ENCODE results near the gene TMEM40.
A peak's percentile ranks its signal among the peaks of the same experiment; 100 is the strongest.
"Not testable (repeated sequence)": the region's sequence is repeated elsewhere in the genome, so short reads cannot be mapped to it uniquely, and the experiment has no call there.

Gene TMEM40

DNA sequence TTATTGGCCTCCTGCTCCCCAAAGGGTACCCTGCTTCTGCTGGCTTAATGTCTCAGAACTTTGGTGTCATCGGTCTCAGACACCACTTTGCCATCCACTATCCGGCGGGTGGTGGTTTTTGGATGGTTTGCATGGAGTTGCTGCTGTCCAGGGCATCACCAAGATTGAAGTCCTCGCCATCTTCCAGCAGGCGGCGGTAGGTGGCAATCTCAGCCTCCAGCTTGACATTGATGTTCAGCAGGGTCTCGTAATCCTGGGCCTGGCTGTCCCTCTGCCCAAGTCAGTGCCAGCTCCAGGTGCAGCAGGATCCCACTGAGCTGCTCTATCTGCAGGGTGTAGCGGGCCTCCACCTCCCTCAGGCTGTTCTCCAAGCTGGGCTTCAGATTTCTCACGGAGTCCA is 28.3 kb upstream of the TMEM40 start:
- H3K4me3 ChIP-seq (ENCODE audit: low read depth, low read length) = not testable (repeated sequence)
- TF ChIP-seq, protein P1, sequence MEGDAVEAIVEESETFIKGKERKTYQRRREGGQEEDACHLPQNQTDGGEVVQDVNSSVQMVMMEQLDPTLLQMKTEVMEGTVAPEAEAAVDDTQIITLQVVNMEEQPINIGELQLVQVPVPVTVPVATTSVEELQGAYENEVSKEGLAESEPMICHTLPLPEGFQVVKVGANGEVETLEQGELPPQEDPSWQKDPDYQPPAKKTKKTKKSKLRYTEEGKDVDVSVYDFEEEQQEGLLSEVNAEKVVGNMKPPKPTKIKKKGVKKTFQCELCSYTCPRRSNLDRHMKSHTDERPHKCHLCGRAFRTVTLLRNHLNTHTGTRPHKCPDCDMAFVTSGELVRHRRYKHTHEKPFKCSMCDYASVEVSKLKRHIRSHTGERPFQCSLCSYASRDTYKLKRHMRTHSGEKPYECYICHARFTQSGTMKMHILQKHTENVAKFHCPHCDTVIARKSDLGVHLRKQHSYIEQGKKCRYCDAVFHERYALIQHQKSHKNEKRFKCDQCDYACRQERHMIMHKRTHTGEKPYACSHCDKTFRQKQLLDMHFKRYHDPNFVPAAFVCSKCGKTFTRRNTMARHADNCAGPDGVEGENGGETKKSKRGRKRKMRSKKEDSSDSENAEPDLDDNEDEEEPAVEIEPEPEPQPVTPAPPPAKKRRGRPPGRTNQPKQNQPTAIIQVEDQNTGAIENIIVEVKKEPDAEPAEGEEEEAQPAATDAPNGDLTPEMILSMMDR (IDR thresholded peaks at IDR 0.05; ENCODE audit: low read depth, low read length) = 0 out of 2 replicates have a peak, but pooled peaks have one; percentile 23

DNA sequence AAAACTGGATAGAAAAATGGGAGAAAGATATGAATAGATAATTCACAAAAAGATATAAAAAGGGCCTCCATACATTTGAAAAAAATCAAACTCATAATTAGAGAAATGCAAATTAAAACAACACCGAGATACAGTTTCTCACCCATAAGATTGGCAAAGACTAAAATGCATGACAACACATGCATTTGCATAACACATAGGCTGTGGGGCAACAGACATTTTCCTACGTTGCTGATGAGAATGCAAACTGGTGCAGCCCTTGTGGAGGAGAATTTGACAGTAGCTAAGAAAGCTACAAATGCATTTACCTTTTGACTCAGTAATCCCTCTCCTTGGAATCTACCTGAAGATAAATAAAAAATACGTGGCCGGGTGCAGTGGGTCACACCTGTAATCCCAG is 26.0 kb upstream of the TMEM40 start:
- H3K4me3 ChIP-seq (ENCODE audit: low read depth, low read length) = no peak overlapping the region
- TF ChIP-seq, protein P1 (IDR thresholded peaks at IDR 0.05; ENCODE audit: low read depth, low read length) = no peak

DNA sequence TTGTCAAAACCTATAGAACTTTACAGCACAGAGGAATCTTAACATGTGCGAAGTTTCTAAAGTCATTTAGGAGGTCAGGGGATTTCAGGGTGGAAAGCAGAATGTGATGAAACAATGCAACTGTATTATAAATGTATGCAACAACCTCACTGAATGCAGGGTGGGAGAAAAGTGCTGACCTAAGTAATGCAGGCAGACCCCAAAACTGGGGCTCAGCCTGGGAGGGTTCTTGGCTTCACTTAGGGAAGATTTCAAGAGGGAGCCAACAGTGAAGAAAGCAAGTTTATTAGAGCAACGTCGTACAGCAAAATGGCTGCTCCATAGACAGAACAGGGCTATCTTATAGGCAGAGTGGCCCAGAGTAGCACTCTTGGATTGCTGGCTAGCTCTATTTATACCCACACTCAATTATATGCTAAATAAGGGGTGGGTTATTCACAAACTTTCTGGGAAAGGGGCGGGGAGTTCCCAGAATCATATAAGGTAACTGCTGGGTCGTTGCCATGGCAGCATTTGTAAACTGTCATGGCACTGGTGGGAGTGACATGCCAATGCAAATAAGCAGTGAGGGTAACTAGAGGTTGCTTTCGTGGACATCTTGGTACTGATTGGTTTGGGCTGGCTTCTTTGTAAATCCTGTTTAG is 23.2 kb upstream of the TMEM40 start:
- TF ChIP-seq, protein P1 (IDR thresholded peaks at IDR 0.05; ENCODE audit: low read depth, low read length) = no peak
- no peak overlapping the region for H3K4me3 ChIP-seq (ENCODE audit: low read depth, low read length)

DNA sequence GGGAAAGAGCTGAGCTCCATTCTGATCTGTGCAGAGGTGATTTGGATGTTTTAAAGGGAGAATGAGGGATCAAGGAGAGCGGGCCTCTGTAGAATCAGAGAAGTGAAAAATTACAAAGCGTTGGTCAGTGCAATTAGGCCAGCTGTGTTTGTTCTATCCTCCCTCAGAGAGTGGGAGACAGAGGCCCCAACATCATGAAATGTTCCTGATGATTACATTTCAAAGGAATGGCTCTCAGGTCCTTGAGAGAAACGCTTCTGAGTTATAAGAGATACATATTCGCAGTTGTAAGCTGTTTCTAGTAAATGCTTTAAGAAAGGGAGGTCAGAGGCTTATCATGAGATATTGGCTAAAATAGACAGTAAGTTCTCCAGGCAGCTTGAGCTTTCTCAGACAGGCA is 21.7 kb upstream of the TMEM40 start:
- no peak overlapping the region for H3K4me3 ChIP-seq (ENCODE audit: low read depth, low read length)
- TF ChIP-seq, protein P1 (IDR thresholded peaks at IDR 0.05; ENCODE audit: low read depth, low read length) = no peak

DNA sequence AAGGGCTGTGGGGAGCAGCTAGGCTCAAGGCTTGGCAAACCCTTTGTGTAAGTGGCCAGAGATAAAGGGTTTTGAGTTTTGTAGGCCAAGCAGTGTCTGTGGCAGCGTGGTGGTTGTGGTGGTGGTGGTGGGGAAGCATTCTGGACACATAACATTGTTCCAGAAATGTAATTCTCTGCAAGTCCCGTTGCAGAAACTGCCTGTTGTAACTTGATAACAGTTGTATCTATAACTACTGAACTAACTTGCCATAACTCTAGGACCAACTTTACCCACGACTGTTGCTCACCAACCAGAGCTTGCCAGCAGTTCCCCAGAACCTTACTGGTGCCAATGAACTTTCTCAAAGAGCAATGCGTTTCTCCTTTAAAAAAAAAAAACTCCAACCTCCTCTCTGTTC is 18.1 kb upstream of the TMEM40 start:
- TF ChIP-seq, protein P1 (IDR thresholded peaks at IDR 0.05; ENCODE audit: low read depth, low read length) = no peak
- H3K4me3 ChIP-seq (ENCODE audit: low read depth, low read length) = no peak overlapping the region

DNA sequence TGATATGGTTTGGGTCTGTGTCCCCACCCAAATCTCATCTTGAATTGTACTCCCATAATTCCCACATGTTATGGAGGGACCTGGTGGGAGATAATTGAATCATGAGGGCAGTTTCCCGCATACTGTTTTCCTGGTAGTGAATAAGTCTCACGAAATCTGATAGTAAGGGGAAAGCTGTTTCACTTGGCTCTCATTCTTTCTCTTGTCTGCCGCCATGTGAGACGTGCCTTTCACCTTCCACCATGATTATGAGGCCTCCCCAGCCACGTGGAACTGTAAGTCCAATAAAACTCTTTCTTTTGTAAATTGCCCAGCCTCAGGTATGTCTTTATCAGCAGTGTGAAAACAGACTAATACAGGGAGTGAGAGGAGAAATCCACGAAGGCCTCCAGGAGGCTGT is 16.9 kb upstream of the TMEM40 start:
- not testable (repeated sequence) for H3K4me3 ChIP-seq (ENCODE audit: low read depth, low read length)

DNA sequence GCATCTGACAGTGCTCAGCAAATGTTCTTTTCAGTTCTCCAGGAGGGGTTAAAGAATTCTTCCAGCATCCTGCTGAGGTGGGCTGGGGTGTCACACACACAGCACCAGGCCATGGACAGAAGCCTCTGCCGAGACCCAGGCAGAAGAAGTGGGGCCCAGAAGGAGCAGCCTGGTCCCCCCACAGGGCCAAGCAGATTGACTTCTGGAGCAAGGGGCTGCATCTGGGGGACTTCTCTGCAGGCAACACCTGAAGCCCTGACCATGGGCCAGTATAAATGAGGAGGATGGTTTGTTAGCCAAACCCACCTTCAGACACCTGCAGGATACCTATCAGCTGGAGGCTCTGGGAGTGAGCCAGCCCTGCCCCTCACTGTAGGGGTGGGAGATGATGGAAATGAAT is 16.2 kb upstream of the TMEM40 start:
- H3K4me3 ChIP-seq (ENCODE audit: low read depth, low read length) = no peak overlapping the region
- TF ChIP-seq, protein P1 (IDR thresholded peaks at IDR 0.05; ENCODE audit: low read depth, low read length) = no peak

DNA sequence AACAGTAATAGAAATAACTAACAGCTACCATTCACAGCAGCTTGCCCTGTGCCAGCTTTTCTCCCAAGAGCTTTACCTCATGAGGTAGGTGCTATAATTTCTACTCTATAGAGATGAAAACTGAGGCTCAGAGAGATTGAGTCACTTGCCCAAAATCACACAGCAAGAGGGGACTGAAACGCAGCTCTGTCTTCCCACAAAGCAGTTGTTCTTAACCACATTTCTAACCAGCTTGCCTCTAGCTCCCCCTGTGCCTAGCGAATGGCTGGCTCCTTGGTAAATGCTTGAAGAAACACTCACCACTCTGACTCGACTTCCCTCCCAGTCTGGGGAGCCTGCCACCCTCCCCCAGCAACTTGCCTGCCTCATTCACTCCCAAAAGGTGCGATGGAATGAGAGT is 15.6 kb upstream of the TMEM40 start:
- TF ChIP-seq, protein P1 (IDR thresholded peaks at IDR 0.05; ENCODE audit: low read depth, low read length) = no peak
- H3K4me3 ChIP-seq (ENCODE audit: low read depth, low read length) = no peak overlapping the region
